CD4-positive, alpha-beta memory T cell (primary cell): ENCODE data around the gene SMG5. TPM values are rescaled to one million over a fixed set of nuclear protein-coding genes. Genes with fewer than 3 reads are reported as not detected.
A peak's percentile ranks its signal among the peaks of the same experiment; 100 is the strongest.
"Not testable (repeated sequence)": the region's sequence is repeated elsewhere in the genome, so short reads cannot be mapped to it uniquely, and the experiment has no call there.

Source experiments
- CTCF ChIA-PET: fragments of 350-600 bp; sonication (Branson Sonifier 250); formaldehyde crosslinking; loops from one replicate; lab custom pipeline; 2021; ENCODE audit warnings: inconsistent platforms; ENCODE audit not compliant: partially characterized antibody; lab: Charles Lee
- POLR2A ChIA-PET: fragments of 350-600 bp; sonication (Branson Sonifier 250); formaldehyde crosslinking; loops from one replicate; lab custom pipeline; 2021; ENCODE audit not compliant: partially characterized antibody; lab: Charles Lee
- DNase-seq, 5 donors: peaks; one replicate each; pipeline versions ENCODE4 v3.0.0 to v3.0.0-alpha.2; 2020 to 2022; ENCODE audit warnings: mixed read lengths in 1 of 5
- H3K27ac ChIP-seq: one replicate; pipeline ENCODE4 v1.7.0; 2013; ENCODE audit warnings: low read depth, low read length
- H3K27me3 ChIP-seq: 2 replicates; pipeline ENCODE4 v1.7.0; 2013; ENCODE audit warnings: mild to moderate bottlenecking, low read length, moderate library complexity; ENCODE audit not compliant: insufficient read depth
- H3K36me3 ChIP-seq: 2 replicates; pipeline ENCODE4 v1.7.0; 2013; ENCODE audit warnings: mild to moderate bottlenecking, low read length, moderate library complexity; ENCODE audit not compliant: insufficient read depth
- H3K4me1 ChIP-seq: 2 replicates; pipeline ENCODE4 v1.7.0; 2013; ENCODE audit warnings: mild to moderate bottlenecking, low read length, moderate library complexity; ENCODE audit not compliant: insufficient read depth
- H3K4me3 ChIP-seq, 2 donors: one replicate each; pipeline ENCODE4 v1.7.0; 2013; ENCODE audit warnings: low read length in 2 of 2, mild to moderate bottlenecking in 1 of 2
- H3K9me3 ChIP-seq, 2 donors: one replicate each; pipeline ENCODE4 v1.7.0; 2013; ENCODE audit warnings: low read length in 2 of 2, control low read depth in 1 of 2; ENCODE audit not compliant: control insufficient read depth in 1 of 2
- H3K27ac Mint-ChIP-seq, 7 donors: one replicate each; pipeline ENCODE4 v1.8.0; 2020 to 2021; ENCODE audit warnings: mixed read lengths in 7 of 7, mild to moderate bottlenecking in 6 of 7, inconsistent platforms in 3 of 7, moderate library complexity in 3 of 7
- H3K27me3 Mint-ChIP-seq, 2 donors: one replicate each; pipeline ENCODE4 v1.8.0; 2020 to 2021; ENCODE audit warnings: mixed read lengths in 2 of 2
- H3K36me3 Mint-ChIP-seq, 2 donors: one replicate each; pipeline ENCODE4 v1.8.0; 2020 to 2021; ENCODE audit warnings: mixed read lengths in 2 of 2, inconsistent platforms in 1 of 2, mild to moderate bottlenecking in 1 of 2
- H3K4me1 Mint-ChIP-seq, 4 donors: one replicate each; pipeline ENCODE4 v1.8.0; 2020 to 2021; ENCODE audit warnings: mixed read lengths in 4 of 4, mild to moderate bottlenecking in 1 of 4
- H3K4me3 Mint-ChIP-seq, 8 donors: one replicate each; pipeline ENCODE4 v1.8.0; 2020 to 2021; ENCODE audit warnings: mixed read lengths in 8 of 8, mild to moderate bottlenecking in 7 of 8, moderate library complexity in 6 of 8, inconsistent platforms in 3 of 8
- H3K9me3 Mint-ChIP-seq, 8 donors: one replicate each; pipeline ENCODE4 v1.8.0; 2020 to 2021; ENCODE audit warnings: mixed read lengths in 8 of 8, mild to moderate bottlenecking in 5 of 8, inconsistent platforms in 3 of 8, moderate library complexity in 1 of 8
- intact Hi-C: fragments of 100-400 bp; cut with micrococcal nuclease; formaldehyde crosslinking; loops from one replicate; pipeline ENCODE4 v1.15.1; 2023
- polyA plus RNA-seq, 2 donors: library from polyadenylated mRNA; unstranded; fragments of 300-500 nt; fragmentation: Illumina TruSeq; gene quantifications; one replicate each; pipeline ENCODE4 v1.2.3, GENCODE V29; 2021
- total RNA-seq, 2 experiments: library from RNA; stranded (reverse); gene quantifications; one replicate each; pipeline ENCODE4 v1.2.3, GENCODE V29; 2021

The SMG5 gene
- total and polyA plus RNA-seq, 4 experiments from 2014 or later, result 6.1 to 71.6 (median 47.7) TPM

DNA sequence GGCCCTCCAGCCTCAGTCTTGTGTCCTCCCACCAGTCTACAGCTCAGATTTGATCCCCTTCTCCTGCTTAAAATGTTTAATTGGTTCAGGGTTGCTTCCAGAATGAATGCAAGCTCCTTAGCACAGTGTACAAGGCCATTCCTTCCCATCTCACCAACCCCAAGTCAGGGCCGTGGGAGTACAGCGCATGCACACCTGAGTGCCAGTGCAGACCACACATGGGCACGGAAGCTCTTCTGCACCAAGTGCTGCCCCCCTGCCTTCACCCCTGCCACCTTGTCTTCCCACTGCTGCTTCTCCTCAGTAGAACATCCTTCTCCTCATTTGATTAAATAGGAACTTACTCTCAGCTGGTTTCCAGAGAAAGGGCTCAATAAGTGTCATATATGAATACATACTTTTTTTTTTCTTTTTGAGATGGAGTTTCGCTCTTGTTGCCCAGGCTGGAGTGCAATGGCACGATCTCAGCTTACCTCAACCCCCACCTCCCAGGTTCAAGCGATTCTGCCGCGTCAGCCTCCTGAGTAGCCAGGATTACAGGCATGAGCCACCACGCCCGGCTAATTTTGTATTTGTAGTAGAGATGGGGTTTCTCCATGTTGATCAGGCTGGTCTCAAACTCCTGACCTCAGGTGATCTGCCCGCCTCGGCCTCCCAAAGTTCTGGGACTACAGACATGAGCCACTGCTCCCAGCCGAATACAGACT lies 60.5 kb downstream of the SMG5 start:
- peaks cover 51 to 54% of the 10 kb centered on the region in 2 donors for H3K36me3 Mint-ChIP-seq
- H3K27me3 Mint-ChIP-seq, result no peaks in the 10 kb centered on the region
- Histone ChIP-seq H3K27me3 (no peaks in the 10 kb centered on the region), H3K9me3 (no peaks in the 10 kb centered on the region), H3K36me3 (peaks cover 26% of the 10 kb centered on the region), H3K4me1 (peaks cover 27% of the 10 kb centered on the region), H3K4me3 (no peak overlapping the region), H3K27ac (no peak overlapping the region)
- DNase-seq, result no peak
- ChIA-PET POLR2A (interaction anchor here (1.1 kb wide), 1 partner anchor 9 kb away, joined by 9 read pairs; the partner anchor contains the start of gene PMF1), CTCF (interaction anchor here (1.3 to 10.2 kb wide), 3 partner anchors 11 to 128 kb away, joined by 4 to 189 read pairs (median 121); no protein-coding TSS in a partner anchor)
- intact Hi-C loops, result no loop called here
- peak overlapping the region in 1 of 8 donors; percentile 6 for H3K4me3 Mint-ChIP-seq
- no peaks in the 10 kb centered on the region for H3K9me3 Mint-ChIP-seq
- peaks cover 38 to 62% (median 50%) of the 10 kb centered on the region in 4 donors for H3K4me1 Mint-ChIP-seq
- peak overlapping the region in 6 of 7 donors; percentile 52 to 83 (median 80) for H3K27ac Mint-ChIP-seq

DNA sequence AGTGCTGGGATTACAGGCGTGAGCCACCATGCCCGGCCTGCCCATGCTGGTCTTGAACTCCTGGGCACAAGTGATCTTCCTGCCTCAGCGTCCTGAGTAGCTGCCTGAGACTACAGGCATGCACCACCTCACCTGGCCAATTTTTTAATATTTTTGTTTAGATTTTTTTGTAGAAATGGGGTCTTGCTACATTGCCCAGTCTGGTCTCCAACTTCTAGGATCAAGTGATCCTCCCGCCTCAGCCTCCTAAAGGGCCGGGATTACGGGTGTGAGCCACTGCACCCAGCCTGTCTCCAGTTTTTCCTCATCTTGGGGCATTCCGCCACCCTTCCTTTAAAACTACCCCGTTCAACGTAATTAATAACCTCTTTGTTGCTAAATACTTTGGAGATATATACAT lies 62.4 kb downstream of the SMG5 start:
- H3K27me3 ChIP-seq, result no peaks in the 10 kb centered on the region
- no peaks in the 10 kb centered on the region for H3K9me3 ChIP-seq
- Mint-ChIP-seq H3K36me3 (peaks cover 39 to 42% of the 10 kb centered on the region in 2 donors), H3K4me3 (no peak overlapping the region), H3K27me3 (no peaks in the 10 kb centered on the region), H3K27ac (no peak overlapping the region), H3K9me3 (no peaks in the 10 kb centered on the region), H3K4me1 (peaks cover 34 to 55% (median 46%) of the 10 kb centered on the region in 4 donors)
- no peak overlapping the region for H3K27ac ChIP-seq
- H3K36me3 ChIP-seq, result peaks cover 20% of the 10 kb centered on the region
- intact Hi-C loops, result no loop called here
- peaks cover 25% of the 10 kb centered on the region for H3K4me1 ChIP-seq
- CTCF ChIA-PET, result interaction anchor here (0.6 to 1.6 kb wide), 3 partner anchors 37 to 123 kb away, joined by 3 to 6 read pairs (median 5); no protein-coding TSS in a partner anchor
- no peak overlapping the region for H3K4me3 ChIP-seq
- DNase-seq, result no peak
- POLR2A ChIA-PET, result interaction anchor here (1.4 kb wide), 1 partner anchor 22 kb away, joined by 4 read pairs; no protein-coding TSS in a partner anchor

GRCh38 chr1:156217871-156218270 lies 64.8 kb downstream of the SMG5 start:
- no peaks in the 10 kb centered on the region for H3K9me3 ChIP-seq
- peak overlapping the region; percentile 52 for H3K27ac ChIP-seq
- peak; percentile 26 to 71 (median 44) for DNase-seq
- H3K4me3 ChIP-seq, result peak overlapping the region in 1 of 2 donors; percentile 15
- peak overlapping the region; percentile 73 to 96 (median 93) for H3K27ac Mint-ChIP-seq
- no peaks in the 10 kb centered on the region for H3K27me3 Mint-ChIP-seq
- H3K36me3 ChIP-seq, result peaks cover 11% of the 10 kb centered on the region
- POLR2A ChIA-PET, result no interaction called here
- peak overlapping the region; percentile 4 to 80 (median 72) for H3K4me3 Mint-ChIP-seq
- H3K4me1 Mint-ChIP-seq, result peaks cover 30 to 69% (median 49%) of the 10 kb centered on the region in 4 donors
- H3K9me3 Mint-ChIP-seq, result no peaks in the 10 kb centered on the region
- CTCF ChIA-PET, result interaction anchor here (0.8 to 1.1 kb wide), 2 partner anchors 11 to 15 kb away, joined by 3 read pairs; no protein-coding TSS in a partner anchor
- peaks cover 35% of the 10 kb centered on the region for H3K4me1 ChIP-seq
- no peaks in the 10 kb centered on the region for H3K27me3 ChIP-seq
- intact Hi-C loops, result no loop called here
- peaks cover 28 to 38% of the 10 kb centered on the region in 2 donors for H3K36me3 Mint-ChIP-seq

GRCh38 chr1:156216361-156217086 lies 66.1 kb downstream of the SMG5 start:
- H3K4me1 ChIP-seq, result peaks cover 41% of the 10 kb centered on the region
- Mint-ChIP-seq H3K27ac (peak overlapping the region in 1 of 7 donors; percentile 60), H3K4me1 (peaks cover 28 to 63% (median 47%) of the 10 kb centered on the region in 4 donors), H3K36me3 (peaks cover 18 to 28% of the 10 kb centered on the region in 2 donors)
- DNase-seq, H3K36me3 ChIP-seq, intact Hi-C loops, H3K27me3 ChIP-seq, H3K9me3 ChIP-seq, H3K27ac ChIP-seq, H3K4me3 Mint-ChIP-seq, H3K27me3 Mint-ChIP-seq, H3K9me3 Mint-ChIP-seq, H3K4me3 ChIP-seq: not testable (repeated sequence)
- ChIA-PET POLR2A (interaction anchor here (1.2 kb wide), 1 partner anchor 124 kb away, joined by 3 read pairs; no protein-coding TSS in a partner anchor), CTCF (interaction anchor here (5.2 kb wide), 1 partner anchor 9 kb away, joined by 65 read pairs; no protein-coding TSS in a partner anchor)

DNA sequence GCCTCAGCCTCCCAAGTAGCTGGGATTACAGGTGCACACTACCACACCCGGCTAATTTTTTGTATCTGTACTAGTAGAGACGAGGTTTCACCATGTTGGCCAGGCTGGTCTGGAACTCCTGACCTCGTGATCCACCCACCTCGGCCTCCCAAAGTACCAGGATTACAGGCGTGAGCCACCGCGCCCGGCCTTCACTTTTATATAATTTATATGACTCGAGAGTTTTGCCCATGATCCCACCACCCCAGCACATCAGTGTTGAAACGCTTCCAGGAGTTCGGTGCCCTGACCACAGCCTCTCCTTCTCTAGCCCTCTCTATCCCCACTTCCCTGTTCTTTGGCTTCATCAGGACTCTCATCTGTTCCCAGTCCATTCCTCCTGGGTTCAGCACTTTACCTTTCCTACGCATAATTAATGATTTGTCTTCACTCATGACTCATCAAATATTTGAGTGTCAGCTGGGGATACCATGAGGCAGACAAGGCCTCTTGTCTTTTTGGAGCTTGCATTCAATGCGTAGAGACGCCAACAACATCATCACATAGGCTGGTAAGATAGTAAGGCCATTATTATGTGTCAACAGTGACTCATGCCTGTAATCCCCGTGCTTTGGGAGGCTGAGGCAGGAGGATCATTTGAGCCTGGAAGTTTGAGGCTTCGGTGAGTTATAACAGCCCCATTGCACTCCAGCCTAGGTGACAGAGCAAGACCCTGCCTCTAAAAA lies 68.4 kb downstream of the SMG5 start:
- no peak for DNase-seq
- intact Hi-C loops, result loop anchor here (5.0 kb wide), 1 partner anchor 282 kb away; the partner anchor contains the start of gene KHDC4
- H3K27ac ChIP-seq, result peak overlapping the region; percentile 98
- ChIA-PET CTCF (interaction anchor here (1.1 to 5.2 kb wide), 7 partner anchors 11 to 118 kb away, joined by 3 to 65 read pairs (median 7); partner anchors contain the start of gene SMG5), POLR2A (interaction anchor here (0.7 to 3.8 kb wide), 8 partner anchors 8 to 87 kb away, joined by 3 to 38 read pairs (median 5); partner anchors contain the start of genes SLC25A44 and SMG5)
- H3K27ac Mint-ChIP-seq, result peak overlapping the region; percentile 80 to 100 (median 88)
- no peaks in the 10 kb centered on the region for H3K27me3 Mint-ChIP-seq
- peaks cover 12% of the 10 kb centered on the region for H3K36me3 ChIP-seq
- peaks cover 37% of the 10 kb centered on the region for H3K4me1 ChIP-seq
- H3K9me3 ChIP-seq, result no peaks in the 10 kb centered on the region
- H3K4me1 Mint-ChIP-seq, result peaks cover 19 to 50% (median 37%) of the 10 kb centered on the region in 4 donors
- H3K4me3 Mint-ChIP-seq, result peak overlapping the region; percentile 75 to 98 (median 81)
- peaks cover 0 to 2% (median 0%) of the 10 kb centered on the region in 8 donors for H3K9me3 Mint-ChIP-seq
- H3K4me3 ChIP-seq, result no peak overlapping the region
- H3K27me3 ChIP-seq, result no peaks in the 10 kb centered on the region
- H3K36me3 Mint-ChIP-seq, result peaks cover 13 to 35% of the 10 kb centered on the region in 2 donors

DNA sequence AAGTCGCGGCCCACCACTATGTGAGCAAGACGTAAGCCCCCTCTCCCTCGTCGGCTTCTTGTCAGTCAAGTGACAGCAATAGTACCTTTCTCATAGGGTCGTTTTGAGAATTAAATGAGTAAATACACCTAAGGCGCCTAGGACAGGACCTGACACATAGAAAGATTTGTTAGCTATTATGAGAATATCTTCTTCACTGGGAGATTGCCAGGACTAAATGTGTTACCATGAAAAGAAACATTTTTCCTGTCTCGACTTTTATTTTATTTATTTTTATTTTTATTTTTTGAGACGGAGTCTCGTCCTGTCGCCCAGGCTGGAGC lies 69.0 kb downstream of the SMG5 start:
- Mint-ChIP-seq H3K36me3 (peaks cover 18 to 39% of the 10 kb centered on the region in 2 donors), H3K27ac (peak overlapping the region; percentile 97 to 100 (median 99)), H3K4me1 (peaks cover 18 to 48% (median 34%) of the 10 kb centered on the region in 4 donors), H3K4me3 (peak overlapping the region; percentile 93 to 99 (median 96)), H3K27me3 (no peaks in the 10 kb centered on the region), H3K9me3 (peaks cover 0 to 2% (median 0%) of the 10 kb centered on the region in 8 donors)
- Histone ChIP-seq H3K36me3 (peaks cover 12% of the 10 kb centered on the region), H3K4me3 (peak overlapping the region; percentile 83 to 93), H3K9me3 (no peaks in the 10 kb centered on the region), H3K27me3 (no peaks in the 10 kb centered on the region), H3K4me1 (peaks cover 35% of the 10 kb centered on the region), H3K27ac (peak overlapping the region; percentile 98)
- ChIA-PET CTCF (interaction anchor here (1.0 to 5.2 kb wide), 11 partner anchors 12 to 124 kb away, joined by 3 to 65 read pairs (median 5); partner anchors contain the start of genes CCT3, SLC25A44, SMG5 and TSACC), POLR2A (interaction anchor here (0.8 to 3.8 kb wide), 27 partner anchors 8 to 235 kb away, joined by 3 to 54 read pairs (median 5); partner anchors contain the start of genes ARHGEF2, LMNA, MEX3A and SLC25A44)
- intact Hi-C loops, result loop anchor here (1.0 to 5.0 kb wide), 5 partner anchors 20 to 281 kb away; partner anchors contain the start of genes KHDC4, LAMTOR2, MEX3A and SMG5
- no peak for DNase-seq
